GM12891 (cell line): ENCODE data around the gene LCAT.

ENCODE experiments used
- PAX5 ChIP-seq: IDR thresholded peaks from 2 replicates; pipeline ENCODE4 v1.6.1; 2011; ENCODE audit warnings: low read length, moderate library complexity, mild to moderate bottlenecking; ENCODE audit not compliant: insufficient read depth, severe bottlenecking
- POLR2A ChIP-seq: IDR thresholded peaks from 2 replicates; pipeline ENCODE4 v1.6.1; 2011; ENCODE audit warnings: low read depth, low read length, control low read depth
- POLR2AphosphoS5 ChIP-seq: IDR thresholded peaks from 2 replicates; pipeline ENCODE4 v1.6.1; 2011; ENCODE audit warnings: low read depth, low read length, control low read depth
- POU2F2 ChIP-seq: IDR thresholded peaks from 2 replicates; pipeline ENCODE4 v1.6.1; 2011; ENCODE audit warnings: low read depth, mild to moderate bottlenecking, control low read depth, low read length, moderate library complexity

- no peak for TF ChIP-seq POLR2A
- TF ChIP-seq POLR2AphosphoS5: no peak
- no peak for TF ChIP-seq PAX5
- no peak for TF ChIP-seq POU2F2
Measured at GRCh38 chr16:67977469-67978227, 33.7 kb upstream of the LCAT start.
